ENCODE measurements around the gene SLC45A3.
A peak's percentile ranks its signal among the peaks of the same experiment; 100 is the strongest.
"Not testable (repeated sequence)": the region's sequence is repeated elsewhere in the genome, so short reads cannot be mapped to it uniquely, and the experiment has no call there.

Gene SLC45A3

DNA sequence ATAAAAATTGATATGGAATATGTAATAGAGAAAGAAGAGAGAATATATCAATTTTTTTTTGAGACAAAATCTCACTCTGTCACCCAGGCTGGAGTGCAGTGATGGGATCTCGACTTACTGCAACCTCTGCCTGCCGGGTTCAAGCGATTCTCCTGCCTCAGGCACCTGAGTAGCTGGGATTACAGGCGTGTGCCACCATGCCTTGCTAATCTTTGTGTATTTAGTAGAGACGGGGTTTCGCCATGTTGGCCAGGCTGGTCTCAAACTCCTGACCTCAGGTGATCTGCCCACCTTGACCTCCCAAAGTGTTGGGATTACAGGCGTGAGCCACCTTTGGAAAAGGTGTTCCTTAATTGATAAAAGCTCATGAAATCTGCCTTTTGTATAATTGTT, 44.2 kb downstream of the SLC45A3 start:
- not testable (repeated sequence) for DNase-seq (ENCODE audit: low read depth)

DNA sequence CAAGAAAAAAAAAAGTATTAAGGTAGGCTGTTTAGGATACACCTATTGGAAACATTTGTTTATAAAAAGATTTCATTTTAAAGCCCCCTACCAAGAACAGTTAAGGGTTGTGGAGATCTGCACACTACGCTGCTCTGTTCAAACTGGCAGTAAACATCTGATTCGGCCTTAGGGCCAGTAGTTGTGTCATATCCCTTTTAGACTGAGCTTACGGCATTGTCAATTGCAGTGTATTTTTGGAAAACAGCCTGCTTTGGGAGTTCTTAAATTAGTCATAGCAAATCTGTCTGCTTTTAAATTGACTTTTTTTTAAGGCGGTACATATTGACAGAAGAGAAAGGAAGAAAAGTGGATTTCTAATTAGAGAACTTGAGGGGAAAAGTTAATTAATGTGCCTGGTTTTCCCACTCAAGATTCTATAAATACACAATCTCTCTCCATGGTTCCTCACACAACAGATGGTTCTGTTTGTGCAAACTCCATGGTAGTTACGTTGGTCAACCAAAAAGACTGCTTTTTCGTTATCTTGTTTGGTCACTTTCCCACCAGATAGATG, 46.8 kb downstream of the SLC45A3 start:
- DNase-seq (ENCODE audit: low read depth): peak; percentile 75

DNA sequence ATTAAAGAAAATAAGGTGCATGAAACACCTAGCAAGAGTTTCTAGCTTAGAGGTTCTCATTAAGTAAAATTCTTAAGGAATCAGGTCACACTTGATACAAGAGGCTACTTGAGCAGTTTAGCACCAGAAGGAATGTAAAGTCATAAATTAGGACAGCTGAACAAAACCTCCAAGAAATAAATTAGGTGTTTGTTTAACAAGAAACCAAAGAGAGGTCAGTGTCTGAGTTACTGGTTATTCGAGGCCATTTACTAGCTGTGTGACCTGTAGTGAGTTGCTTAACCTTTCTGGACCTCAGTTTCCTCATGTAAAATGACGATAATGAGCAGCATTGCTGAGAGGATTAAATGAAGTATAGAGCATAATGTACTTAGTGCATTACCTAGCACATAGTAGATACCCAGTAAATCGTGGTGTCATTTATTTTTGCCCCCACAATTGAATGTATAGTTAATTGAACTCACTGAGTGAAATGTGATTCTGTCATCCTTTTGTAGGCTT, 47.6 kb downstream of the SLC45A3 start:
- DNase-seq (ENCODE audit: low read depth): no peak

DNA sequence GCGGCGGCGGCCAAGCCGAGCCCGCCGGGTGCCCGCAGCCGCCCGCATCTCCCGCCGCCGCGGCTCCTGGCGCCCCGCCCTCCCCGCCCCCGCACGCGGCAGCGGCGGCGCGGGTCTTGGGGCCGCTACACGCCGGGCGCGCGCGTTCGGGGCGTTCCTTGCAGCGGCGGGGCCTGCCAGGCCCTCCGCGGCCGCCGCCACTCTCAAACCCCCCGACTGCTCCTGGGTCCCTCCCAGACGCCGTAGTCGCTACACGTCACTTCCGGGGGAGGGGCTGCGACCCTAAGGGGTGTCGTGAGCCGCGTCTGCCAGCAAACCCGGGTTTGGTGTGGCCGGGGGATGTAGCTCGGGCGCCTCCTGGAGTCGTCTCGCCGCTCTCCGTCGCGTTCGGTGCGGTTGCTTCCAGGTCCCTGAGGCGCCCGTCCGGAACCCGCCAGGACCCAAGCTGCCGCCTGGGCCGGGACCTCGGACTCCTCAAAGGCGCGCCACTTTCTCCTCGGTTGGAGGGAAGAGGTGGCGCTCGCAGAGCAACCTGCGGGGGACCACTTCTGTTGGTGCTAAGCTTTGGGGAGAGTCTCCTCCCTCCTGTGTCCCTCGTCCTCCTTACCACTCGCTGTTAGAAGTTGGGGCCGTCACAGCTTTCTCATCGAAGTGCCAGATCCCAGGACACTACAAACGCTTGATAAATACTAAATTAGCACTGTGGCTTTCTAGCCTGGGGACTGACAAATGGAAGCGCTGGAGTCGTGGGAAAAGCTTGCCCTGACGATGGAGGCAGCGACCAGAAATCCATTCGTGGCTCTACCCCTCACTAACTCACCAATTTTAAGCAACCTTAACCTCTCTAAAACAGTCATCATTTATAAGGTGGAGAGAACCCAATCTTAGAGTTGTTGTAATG, 48.3 kb downstream of the SLC45A3 start, which contains the start of gene ELK4:
Gene ELK4 (minus strand): TSS at position 244 of the 901 bp plus-strand sequence. CDS start 8,129 bp downstream, outside the sequence.
- DNase-seq (ENCODE audit: low read depth): peak; percentile 96

DNA sequence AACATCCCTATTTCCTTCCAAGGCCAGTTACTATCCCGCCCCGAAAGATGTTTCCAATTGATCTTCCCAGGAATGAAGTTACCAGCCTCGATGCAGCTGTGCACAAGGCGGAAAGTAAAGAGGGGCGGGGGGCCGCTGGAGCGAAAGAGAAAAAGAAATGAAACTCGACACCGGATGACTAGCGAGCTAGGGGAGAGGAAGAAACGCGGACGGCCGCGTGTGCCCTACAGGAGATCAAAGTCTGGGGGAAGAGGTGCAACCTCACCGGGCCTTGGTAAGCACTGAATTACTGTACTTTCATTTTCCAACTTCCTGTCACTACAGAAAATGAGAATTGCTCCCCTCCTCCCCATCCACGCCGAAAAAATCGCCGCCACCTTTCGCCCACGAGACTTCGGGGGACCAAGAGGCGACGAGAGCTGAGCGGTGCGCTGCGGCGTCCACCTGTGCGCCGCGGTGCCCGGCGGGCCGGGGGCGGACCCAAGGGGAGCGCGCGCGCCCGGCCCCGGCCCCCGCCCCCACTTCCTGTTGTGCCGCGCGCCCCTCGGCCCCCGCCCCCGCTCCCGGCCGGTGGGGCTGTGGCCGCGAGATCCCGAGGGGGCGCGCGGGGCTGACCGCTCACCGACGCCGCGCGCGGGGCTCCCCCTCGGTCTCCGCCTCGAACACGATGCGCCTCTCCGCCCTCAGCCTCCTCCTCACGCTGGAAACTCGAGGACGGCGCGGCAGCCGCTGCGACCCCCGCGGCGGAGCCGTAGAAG, 49.1 kb downstream of the SLC45A3 start:
- DNase-seq (ENCODE audit: low read depth): peak; percentile 45

DNA sequence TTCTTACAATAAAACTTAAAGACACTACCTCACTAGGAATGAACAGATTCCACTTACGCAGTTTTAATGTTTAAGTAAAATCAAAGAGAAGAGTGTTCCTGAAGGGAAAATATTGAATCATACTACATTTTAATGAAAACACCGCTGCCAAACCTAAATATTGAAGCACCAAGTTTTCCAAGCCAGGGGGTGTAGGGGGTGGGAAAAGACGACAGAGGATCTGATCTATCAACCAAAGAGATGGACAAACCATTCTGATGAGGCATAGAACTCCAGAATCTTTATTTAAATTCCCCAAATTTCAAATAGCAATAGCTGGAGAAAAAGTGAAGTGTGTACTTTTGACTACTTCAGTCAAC, 49.7 kb downstream of the SLC45A3 start:
- no peak for DNase-seq (ENCODE audit: low read depth)

DNA sequence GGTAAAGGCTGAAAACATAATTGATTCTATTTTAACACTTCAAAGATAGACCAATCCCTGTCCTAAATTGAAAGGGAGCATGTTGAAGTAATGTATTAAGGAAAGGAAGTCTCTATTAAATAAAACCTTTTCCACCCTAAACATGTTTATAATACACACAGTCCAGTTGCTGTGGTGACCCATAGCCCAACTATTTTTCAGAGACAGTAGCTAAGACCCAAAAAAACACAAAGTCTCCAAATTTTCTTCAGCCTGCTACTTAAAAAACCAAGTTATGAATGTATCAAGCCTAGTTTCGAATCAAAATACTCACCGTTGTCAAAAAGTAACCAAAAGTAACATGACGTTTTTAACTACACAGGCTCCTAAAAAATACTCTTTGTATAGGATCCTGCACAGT, 50.1 kb downstream of the SLC45A3 start:
- DNase-seq (ENCODE audit: low read depth): peak; percentile 45

DNA sequence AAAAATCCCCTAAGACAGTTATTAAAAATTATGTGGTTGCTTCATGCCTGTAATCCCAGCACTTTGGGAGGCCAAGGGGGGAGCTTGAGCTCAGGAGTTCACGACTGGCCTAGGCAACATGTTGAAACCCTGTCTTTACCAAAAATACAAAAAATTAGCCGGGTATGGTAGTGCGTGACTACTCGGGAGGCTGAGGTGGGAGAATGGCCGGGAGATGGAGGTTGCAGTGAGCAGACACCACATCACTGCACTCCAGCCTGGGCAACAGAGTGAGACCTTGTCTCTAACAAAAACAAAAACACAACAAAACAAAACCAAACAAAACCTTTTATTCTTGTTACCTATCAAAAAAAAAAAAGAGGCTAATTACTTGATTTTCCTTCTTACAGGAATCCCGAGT, 50.6 kb downstream of the SLC45A3 start:
- no peak for DNase-seq (ENCODE audit: low read depth)

DNA sequence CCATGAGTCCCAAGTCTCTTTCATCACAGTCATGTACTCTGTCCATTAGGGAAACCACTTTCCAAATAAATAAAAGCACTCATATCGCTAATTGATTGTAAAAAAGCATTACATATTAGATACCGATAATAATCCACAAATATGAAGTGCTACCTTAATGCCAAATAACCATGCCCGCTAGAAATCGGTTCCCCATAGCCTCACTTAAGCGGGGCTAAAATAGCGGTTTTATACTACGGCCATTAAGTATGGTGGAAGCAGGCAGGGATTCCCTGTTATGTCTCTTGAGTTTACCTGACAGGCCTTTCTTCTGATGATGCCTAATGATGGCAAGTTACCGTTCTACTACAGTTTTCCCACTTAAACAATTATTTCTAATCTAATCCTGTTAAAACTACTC, 52.4 kb downstream of the SLC45A3 start:
- DNase-seq (ENCODE audit: low read depth): no peak

DNA sequence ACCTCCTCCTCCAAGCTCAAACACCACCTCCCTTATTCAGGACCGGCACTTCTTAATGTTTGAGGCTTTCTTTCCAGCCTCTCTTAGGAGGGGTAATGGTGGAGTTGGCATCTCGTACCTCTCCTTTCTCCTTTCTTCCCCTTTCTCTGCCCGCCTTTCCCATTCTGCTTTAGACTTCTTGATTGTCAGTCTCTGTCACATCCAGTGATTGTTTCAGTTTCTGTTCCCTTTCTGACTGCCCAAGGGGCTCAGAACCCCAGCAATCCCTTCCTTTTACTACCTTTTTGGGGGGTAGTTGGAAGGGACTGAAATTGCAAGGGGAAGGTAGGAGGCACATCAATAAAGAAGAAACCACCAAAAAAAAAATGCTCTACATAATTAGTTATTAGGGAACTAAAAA, 54.1 kb downstream of the SLC45A3 start:
- no peak for DNase-seq (ENCODE audit: low read depth)

DNA sequence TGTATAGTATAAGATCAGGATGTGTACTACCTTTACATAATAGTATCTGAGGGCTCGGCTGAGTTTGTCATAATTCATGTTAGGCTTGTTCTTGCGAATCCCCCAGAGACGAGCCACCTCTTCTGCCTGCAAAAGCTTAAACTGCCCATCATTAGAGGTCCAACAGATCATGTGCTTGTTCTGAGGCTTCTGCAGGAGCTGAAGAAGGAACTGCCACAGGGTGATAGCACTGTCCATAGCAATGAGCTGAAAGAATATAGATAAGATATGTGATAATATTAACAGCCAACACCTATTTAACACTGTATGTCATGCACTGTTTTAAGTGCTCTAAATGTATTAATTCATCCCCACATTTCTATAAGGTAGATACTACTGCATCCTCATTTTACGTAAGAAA, 56.7 kb downstream of the SLC45A3 start:
- no peak for DNase-seq (ENCODE audit: low read depth)

DNA sequence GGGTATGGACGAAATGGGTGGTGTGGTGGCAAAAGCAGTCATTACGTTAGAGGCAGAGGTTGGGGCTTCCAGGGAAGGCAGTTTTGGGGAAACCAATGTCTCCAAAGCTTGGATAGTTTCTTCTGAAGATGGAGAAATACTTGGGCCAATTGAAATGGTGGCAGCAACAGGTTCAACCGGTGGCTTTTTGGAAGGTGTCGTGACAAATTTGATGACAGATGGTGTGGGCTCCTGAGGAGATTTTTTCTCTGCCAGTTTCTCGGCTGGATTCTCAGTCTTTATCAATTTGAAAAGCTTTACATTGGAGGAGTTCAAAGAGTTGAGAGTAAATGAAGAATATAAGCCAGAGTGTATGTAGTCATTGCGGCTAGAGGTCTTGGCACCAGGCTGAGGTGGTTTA, 60.0 kb downstream of the SLC45A3 start:
- no peak for DNase-seq (ENCODE audit: low read depth)

DNA sequence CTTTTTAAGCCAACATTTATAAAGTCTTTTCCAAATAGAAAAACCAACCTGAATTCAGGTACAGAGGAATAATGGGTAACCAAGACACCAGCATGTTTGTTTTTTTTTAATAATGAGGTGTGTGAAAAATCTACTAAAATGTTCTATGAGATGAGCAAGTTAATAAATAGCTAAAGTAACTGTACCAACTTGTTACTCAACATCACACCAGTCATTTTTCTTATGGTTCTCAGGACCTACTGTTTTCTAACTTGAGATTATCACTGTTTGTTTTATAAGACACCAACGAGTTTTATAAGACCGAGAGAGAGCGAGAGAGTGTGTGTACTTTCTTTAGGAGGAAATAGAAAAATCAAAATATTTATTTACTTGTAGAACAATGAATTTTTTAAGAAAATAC, 60.9 kb downstream of the SLC45A3 start:
- no peak for DNase-seq (ENCODE audit: low read depth)

DNA sequence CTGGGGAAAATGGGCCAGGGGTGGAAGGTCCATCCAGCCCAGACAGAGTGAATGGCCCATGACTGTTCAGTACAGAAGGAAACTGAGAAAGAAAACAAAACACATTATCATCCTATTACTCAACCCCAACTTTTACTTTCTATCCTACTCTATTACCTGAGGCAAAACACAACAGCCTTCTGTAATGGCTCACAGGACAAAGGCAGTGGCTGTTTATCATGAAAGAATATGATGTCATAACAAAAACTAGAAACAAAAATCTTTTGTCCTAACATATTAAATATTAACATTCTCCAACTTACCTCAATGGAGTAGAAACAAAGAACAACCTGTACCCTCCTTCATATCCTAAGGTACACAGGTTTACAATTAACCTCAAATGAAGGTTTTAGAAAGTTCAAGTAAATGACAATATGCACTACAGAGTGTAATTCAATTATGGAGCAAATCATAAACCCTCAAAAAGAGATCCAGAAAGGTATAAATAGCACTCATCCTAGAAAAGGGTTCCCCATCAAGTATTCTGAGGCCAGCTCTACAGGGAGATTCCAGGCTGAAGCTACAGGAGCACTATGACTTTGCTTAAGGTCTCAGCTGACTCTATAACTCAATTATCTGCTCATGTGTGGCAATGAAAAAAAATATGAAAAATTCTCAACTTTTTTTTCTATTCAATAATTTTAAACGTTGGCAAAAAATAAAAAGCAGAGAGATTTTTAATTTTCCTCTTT, 63.6 kb downstream of the SLC45A3 start:
- no peak for DNase-seq (ENCODE audit: low read depth)

DNA sequence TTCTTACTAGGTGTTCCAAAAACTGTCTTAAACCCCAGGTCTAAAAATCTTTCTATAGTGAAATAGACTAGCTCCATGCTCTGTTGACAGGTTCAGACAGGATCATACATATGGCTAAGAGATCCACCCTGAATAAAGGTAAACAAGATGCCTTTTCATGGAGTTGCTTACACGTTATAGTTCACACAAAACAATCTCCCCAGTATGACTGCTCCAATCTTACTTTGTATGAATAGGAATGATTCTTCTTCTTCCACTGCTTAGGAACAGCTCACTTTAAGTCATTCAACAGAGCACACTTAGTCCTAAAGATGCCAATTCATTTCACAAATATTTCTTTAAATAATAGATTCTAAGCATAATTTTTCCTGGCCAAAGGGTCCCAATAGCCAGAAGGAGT, 64.5 kb downstream of the SLC45A3 start:
- no peak for DNase-seq (ENCODE audit: low read depth)

DNA sequence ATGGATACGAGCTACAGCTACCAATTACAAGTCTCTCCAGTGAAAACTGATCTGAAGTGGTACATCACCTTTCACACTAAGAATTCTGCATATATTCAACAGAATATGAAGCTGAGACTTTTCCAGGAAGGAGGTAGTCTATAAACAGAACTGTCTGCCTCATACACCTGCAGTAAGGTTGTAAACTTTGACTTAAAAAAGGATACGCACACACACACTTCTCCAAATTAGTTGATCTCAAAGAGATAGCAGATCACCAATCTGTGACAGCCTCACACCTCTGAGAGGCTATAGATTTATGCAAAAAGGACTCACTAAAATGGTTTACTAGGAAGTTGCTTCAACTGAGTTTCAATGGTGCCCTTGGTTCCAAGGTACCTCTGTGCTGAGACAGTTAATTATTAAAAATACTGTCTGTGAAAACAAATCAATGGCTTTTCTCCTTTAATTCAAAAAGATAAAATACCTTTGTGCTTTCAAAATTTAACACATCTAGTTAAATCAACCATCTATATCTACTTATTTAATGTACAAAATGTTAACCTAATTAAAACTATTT, 66.4 kb downstream of the SLC45A3 start:
- no peak for DNase-seq (ENCODE audit: low read depth)

DNA sequence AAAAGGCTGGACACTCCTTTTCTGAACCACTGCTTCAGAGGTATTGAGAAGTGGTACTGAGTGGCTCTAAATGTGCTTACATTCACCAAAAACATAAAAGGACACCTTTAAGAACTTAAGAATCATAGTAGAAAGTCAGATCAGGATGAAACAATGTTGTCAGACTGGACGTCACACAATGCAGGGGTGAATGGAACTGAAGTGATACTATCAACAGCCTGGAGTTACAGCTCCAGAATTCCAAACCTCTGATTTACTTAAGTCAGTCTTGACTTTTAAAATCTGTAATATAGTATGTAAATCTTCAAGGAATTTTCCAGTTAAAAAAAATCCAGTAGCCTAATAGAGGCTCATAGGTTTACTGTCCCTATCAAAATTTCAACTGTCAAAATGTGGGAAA, 67.8 kb downstream of the SLC45A3 start:
- no peak for DNase-seq (ENCODE audit: low read depth)

DNA sequence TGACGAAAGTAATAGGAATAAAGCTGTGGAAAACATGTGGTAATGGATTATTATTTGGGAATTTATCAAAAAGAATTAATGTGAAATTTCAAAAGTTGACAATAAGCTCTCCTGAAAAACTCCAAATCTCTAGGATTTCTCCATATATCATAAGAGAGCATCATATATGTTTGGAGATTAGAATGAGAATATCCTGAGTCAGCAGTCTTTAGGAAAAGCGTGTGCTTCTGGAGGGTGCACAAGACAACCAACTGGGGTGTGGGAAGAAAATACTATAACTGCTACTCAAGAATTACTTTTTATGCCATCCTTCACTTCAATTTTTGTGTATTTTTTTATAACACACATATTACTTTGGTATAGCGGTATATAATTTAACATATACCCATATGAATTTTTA, 68.2 kb downstream of the SLC45A3 start:
- DNase-seq (ENCODE audit: low read depth): no peak

DNA sequence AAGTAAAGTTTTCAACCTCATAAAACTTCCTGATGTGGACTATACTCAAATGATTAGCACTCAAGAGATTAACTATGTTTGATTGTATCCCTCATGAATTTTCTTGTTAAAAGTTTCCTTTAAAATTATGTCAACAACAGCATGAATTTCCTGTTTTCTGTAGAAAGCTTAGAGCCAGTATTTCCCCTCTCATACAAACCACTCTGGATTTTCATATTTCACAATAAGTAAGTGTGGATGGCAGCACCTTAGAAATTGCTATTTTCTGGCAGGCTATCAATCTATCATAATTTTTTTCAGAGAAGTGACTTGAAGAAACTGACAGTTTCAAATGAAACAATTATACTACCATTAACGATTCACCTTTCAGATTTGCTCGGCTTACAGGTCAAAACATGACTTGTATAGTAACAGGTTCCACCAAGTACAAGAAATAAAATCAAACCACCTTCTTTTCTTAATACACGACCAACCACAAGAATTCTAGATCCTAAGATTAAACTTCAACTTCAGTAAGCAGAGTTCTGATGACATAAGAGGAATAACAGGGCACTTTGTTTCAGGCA, 69.3 kb downstream of the SLC45A3 start:
- DNase-seq (ENCODE audit: low read depth): no peak

DNA sequence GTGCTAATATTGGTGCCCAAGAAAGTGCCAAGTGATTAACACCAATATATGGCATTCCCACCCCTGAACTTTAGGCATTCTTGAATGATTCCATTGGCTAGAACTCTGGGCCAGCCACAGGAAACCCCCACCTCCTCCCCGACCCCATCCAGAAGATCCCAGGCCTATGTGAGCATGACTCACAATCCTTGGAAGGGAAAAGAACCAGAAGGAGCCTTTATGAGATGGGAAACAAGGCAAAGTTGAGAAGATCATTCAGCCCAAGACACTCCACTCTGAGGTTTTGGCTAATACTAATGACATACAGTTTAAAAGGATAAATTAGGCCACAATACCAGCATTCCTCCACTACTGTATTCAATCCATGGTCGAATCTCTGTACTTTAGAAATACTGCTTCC, 70.3 kb downstream of the SLC45A3 start:
- peak; percentile 38 for DNase-seq (ENCODE audit: low read depth)

Data from stromal cell of bone marrow (primary cell).